Activated CD4-positive, alpha-beta T cell treated with anti-CD3 and anti-CD28 coated beads, Interleukin-2, Interleukin-6, amounts not matched to agents 100 ng/mL and 50 ng/mL, durations not matched to agents 16 hours and 8 hours (primary cell): ENCODE results near the gene CTU2.

ENCODE experiments used
- DNase-seq: peaks from one replicate; pipeline ENCODE4 v3.0.0-alpha.2; 2020

CTU2 gene

GRCh38 chr16:88715312-88716190 is 9.2 kb downstream of the CTU2 start:
- DNase-seq: no peak

- no peak for DNase-seq
Observed at GRCh38 chr16:88716201-88716600, 9.9 kb downstream of the CTU2 start.

GRCh38 chr16:88716601-88717001 is 10.3 kb downstream of the CTU2 start:
- DNase-seq: no peak

GRCh38 chr16:88718178-88718577 is 11.9 kb downstream of the CTU2 start:
- DNase-seq: no peak

GRCh38 chr16:88719267-88719932 is 13.1 kb downstream of the CTU2 start:
- no peak for DNase-seq

- DNase-seq: no peak
Observed at GRCh38 chr16:88719933-88720296, 13.6 kb downstream of the CTU2 start.

GRCh38 chr16:88720396-88720970 is 14.2 kb downstream of the CTU2 start:
- DNase-seq: no peak

GRCh38 chr16:88721236-88721635 is 14.9 kb downstream of the CTU2 start:
- no peak for DNase-seq

- no peak for DNase-seq
Observed at GRCh38 chr16:88721815-88722755, 15.8 kb downstream of the CTU2 start.

GRCh38 chr16:88722784-88723506 is 16.6 kb downstream of the CTU2 start:
- no peak for DNase-seq

- no peak for DNase-seq
Observed at GRCh38 chr16:88723507-88723887, 17.2 kb downstream of the CTU2 start.

- no peak for DNase-seq
Observed at GRCh38 chr16:88723911-88724310, 17.6 kb downstream of the CTU2 start.

GRCh38 chr16:88724855-88725555 is 18.7 kb downstream of the CTU2 start:
- no peak for DNase-seq

- DNase-seq: no peak
Observed at GRCh38 chr16:88725609-88726407, 19.5 kb downstream of the CTU2 start.

- DNase-seq: no peak
Observed at GRCh38 chr16:88726408-88726749, 20.1 kb downstream of the CTU2 start.

- no peak for DNase-seq
Observed at GRCh38 chr16:88726981-88727380, 20.7 kb downstream of the CTU2 start.

GRCh38 chr16:88727871-88728270 is 21.6 kb downstream of the CTU2 start:
- DNase-seq: no peak

- no peak for DNase-seq
Observed at GRCh38 chr16:88730632-88731607, 24.6 kb downstream of the CTU2 start.

- DNase-seq: no peak
Observed at GRCh38 chr16:88731699-88732098, 25.4 kb downstream of the CTU2 start.
